NCI-H226 (cell line): ENCODE measurements around the gene CC2D2A.

ENCODE experiments used
- DNase-seq: peaks from one replicate; pipeline ENCODE4 v3.0.0-alpha.2; 2015

The CC2D2A gene

GRCh38 chr4:15521442-15522039 is 51.9 kb downstream of the CC2D2A start:
- no peak for DNase-seq

DNA sequence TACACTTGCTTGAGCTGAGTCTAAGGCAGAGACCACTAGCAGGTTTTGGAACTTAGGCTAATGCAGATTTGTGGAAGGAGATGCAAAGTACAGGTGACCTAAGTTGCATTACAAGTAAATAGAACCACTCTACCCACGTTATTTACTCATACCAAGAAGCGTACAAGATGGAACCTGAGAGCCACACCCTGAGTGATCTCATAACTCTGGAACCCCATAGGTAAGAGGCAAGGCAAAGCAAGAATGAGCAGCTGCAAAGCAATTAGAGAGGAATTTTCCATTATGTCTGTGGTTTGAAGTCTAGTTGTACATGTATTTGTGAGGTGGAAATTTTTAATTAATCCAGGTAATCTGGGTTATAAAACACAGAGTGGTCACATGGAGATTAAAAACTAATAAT is 55.4 kb downstream of the CC2D2A start:
- DNase-seq: no peak

DNA sequence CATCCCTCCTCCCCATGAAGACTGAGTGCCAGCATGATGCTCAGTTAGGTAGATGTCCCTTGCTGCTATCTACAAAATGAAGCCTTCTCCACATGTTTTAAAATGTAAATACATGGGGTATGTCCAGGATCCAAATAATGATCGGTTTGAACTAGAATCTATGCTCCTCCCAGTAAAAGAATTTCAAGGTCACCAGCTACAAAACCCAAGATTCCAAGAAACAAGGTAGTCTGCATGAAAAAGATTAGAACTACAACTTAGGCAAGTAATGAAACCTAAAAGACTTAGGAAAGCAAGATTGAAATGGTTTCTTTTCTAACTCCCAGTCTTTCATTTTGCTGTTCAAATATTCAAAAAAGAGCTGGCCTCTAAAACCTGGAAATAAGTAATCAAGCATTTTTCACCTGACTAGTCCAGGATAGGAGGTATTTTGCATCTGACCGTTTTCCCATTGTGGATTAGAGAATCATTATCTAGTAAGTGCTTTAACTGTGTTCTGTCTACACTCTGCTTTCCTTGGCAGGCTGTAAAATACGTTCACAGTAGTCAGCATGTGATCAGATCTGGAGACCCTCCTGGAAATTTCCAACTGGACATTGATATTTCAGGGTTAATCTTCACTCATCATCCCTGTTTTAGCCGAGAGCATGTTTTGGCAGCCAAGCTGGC is 57.4 kb downstream of the CC2D2A start:
- no peak for DNase-seq

DNA sequence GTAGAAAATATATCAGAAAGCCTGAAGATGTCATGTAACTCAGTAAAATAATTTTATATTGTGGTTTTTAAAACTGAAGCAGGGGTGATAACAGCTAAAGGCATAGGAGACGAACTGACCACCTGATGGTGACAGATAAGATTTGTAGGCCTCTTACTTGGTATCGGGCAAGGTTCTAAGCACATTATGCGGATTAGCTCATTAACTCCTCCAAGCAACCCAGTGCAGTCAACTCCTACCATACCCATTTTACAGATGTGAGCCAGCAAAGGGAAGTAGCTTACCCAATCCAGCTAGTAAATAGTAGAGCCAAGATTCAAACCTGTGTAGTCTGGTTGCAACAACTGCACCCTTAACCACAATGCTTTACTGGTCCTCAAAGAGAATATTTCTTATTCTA is 62.1 kb downstream of the CC2D2A start:
- no peak for DNase-seq

DNA sequence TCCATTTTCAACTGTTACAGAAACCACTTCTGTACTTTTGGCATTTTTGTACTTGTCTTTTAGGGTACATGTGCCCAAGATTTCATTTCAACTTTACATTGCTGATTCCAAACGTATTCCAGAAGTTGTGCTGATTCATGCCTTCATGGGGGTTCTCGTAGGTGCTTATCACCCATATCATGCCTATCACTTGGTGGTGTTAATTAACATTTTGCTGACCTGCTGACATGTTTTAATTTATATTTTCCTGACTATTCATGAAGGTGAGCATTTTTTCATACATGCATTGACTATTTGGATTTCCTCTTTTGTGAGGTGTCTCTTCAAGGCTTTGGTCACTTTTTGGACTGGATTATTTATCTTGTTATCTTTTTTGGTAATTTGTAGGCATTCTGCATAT is 64.1 kb downstream of the CC2D2A start:
- DNase-seq: no peak

DNA sequence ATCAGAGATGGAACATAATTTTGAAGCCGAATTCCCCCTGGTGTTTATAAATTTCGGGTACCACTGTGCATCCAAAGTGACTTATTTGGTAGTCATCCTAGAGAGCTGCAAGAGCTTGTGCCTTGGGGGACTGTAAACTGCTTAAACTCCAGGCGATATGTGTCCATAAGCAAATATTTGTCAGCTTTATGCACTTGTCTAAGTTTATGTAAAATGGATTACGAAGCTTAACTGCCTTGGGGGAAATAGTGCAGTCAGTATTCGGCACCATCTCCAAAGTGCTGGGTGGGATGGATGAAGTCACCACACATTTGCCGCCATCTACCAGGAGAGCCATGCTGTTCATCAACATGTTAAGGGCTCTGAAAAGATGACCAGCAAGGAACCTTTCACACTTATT is 65.9 kb downstream of the CC2D2A start:
- no peak for DNase-seq

DNA sequence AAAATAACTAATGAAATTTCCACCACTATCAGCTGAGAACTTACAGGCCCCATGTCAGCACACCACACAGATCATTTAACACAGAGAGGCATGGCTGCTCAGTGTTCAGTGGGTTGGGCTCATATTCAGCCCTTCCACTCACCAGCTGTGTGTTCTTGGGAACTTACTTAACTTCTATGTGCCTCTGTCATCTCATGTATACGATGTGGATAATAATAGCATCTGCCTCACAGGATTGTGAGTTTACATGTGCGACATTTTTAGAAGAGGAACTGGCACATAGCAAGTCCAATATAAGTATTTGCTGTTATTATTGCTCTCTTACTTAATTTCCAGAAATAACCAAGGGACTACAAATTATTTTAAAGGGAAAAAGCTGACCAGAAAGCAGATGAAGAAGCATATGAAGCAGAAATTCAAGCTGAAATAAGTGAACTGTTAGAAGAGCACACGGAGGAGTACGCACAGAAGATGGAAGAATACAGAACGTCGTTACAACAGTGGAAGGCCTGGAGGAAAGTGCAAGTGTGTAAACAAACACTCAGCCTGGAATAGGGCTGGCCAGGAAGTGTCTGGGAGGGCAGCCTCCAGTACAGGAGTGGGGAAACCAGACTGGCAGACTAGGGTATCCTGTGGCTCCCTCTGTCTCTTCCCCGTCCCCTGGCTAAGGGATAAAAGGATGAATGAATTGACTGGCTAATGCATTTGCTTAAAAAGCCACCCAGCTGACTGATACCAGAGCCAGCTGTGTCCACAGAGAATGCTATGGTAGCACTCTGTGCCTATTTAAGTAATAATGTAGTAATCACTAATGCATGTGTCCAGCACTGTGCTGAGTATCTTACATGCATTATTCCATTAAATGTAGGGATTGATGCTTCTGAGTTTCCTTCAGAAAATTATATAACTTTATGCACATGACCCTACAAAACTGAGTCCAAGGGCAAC is 67.1 kb downstream of the CC2D2A start:
- DNase-seq: no peak

GRCh38 chr4:15541941-15542340 is 72.3 kb downstream of the CC2D2A start:
- no peak for DNase-seq

DNA sequence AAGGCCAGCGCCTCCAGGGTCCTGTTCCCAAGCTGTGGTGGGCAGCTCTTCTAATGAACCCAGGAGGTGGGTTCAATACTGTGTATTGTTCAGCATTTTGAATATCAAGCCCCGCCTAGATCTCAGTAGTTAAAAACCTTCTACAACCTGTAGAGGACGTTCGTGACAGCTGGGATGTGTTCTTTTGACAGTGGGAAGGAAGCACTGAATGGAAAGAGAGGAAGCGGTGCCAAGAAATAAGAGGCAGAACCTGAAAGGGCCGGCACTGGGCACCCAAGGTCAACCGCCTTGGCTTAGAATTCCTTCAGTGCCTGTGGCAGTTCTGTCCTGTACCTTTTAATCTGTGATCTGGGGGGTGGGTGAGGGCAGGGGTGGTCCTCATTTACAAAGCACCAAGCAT is 73.1 kb downstream of the CC2D2A start:
- DNase-seq: no peak

GRCh38 chr4:15543537-15544247 is 74.0 kb downstream of the CC2D2A start:
- DNase-seq: no peak

- DNase-seq: no peak
Measured at GRCh38 chr4:15544248-15544729, 74.6 kb downstream of the CC2D2A start.

DNA sequence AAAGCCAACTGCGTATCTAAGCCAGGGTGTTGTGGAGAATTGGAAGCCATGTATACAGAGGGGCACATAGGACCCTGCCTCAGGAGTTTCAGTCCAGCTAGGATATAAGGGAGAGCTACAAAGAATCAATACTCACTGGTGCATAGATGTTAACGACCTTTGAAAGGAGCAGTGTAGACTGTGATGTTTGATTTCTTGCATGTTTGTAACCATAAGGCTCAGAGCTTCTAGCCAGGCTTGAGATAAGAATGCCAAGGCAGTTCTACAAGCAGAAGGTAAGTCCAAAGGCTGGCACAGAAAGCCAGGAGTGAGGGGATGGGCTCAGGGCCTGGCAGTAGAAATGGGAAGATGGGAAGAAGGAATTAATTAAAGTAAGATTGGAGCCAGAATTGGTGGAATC is 75.7 kb downstream of the CC2D2A start:
- no peak for DNase-seq

GRCh38 chr4:15547392-15547791 is 77.7 kb downstream of the CC2D2A start:
- DNase-seq: no peak

GRCh38 chr4:15550491-15550890 is 80.8 kb downstream of the CC2D2A start:
- no peak for DNase-seq

DNA sequence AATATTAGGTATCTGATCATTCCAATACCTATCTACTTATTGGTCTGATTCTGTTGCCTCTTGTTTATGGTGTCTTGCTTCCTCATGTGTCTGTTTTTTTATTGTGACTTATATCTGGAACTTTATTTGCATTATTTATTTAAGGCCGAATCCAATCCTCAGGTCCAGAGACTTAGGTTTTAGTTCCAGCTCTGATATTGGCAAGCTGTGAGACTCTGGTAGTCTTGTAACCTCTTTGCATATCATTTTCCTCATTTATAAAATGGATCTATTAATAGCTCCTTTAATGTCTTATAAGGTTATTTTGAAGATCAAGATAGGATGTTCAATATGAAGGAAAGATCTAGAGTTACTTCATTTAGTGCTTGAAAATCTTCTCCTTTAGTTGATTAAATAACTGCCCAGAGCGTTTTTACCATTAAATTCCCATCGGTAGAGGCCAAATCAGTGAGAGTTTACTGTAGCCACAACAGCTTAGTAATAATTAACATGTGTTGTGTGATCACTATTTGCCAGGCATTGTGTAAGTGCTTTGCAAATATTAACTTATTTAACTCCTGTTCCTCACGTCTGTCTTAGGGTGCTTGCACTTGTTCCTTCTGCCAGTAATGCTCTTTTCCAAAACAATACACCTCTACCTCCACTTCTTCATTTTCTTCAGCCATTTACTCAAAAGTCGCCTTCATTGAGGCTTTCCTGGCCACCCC is 82.2 kb downstream of the CC2D2A start:
- no peak for DNase-seq

GRCh38 chr4:15552557-15553362 is 83.1 kb downstream of the CC2D2A start:
- no peak for DNase-seq

DNA sequence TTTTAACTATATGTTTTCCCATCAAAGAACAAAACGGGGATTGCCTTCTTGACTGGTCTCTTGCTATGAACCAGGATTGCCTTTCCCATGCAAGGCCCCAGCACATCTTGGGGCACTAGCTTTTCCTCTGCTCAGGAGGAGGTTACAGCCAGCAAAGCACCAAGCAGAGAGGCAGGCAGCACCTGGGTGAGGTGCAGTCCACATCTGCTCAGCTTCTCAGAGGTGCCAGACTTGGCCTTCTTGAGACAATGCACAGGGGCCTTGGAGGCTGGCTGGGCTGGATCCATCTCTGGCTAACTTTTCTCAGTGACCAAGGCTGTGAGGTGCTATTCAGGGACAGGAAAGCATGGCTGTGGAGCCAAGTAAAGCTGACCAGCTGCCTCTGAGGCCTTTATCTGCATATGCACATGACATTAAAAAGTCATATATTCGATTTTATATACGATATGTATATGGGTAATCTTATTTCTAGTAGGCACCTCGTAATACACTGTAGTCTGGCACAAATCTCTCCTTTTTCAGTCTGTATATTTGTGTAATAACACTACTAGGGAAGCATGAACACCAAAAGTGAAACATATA is 86.9 kb downstream of the CC2D2A start:
- no peak for DNase-seq

DNA sequence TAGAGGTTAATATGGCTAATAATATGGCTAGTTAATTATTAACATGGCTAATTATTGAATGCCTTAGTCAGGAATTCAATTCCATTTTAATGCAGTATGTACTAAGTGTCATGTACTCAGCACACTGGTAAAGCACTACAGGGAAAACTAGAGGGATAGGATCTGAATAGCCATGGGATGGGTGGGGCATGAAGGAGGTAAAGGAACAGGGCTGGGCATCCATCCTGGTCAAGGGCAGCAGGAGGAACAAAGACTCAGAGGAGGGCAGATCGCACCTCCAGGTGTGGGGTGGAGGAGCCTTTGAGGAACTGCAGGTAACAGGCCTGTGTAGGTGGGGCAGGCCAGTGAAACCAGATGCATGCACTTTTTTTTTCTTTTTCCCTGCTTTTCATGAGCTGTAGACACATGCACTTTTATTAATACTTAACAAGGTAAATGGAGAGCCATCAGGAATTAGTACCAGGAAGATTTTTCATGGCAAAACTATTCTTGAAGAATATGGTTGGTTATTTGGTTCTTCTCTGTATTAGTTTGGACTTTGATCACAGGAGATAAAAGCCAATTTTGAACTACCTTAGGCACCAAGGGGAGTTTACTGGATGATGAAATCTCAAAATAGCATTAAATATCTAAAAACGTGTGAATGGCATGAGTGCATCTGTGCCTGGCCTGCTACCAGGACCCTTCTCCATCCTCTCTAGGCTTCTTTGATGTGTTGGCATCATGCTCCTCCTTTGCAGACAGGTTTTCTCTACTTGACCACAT is 88.3 kb downstream of the CC2D2A start:
- no peak for DNase-seq

GRCh38 chr4:15558561-15558960 is 88.9 kb downstream of the CC2D2A start:
- no peak for DNase-seq

DNA sequence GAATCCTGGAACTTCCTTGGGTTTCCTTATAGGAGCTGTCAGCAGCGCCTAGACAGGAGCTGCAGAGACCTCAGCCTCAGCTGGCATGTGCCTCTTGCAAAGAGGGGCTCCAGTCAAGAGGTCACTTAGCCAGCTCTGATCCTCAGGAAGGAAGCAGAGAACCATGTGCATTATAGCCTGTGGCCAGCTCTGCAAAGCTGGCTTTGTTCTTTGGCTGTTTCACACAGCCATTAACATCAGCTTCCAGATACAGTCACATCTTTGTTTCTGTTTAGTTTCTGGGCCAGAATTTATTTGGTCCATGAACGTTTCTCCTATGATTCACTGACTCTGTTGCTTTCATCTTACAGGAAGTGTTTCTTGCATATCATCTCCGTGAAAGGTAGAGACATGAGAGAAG is 92.4 kb downstream of the CC2D2A start:
- no peak for DNase-seq
